Testis (tissue), 2 donors: ENCODE data around the gene OASL.

ENCODE experiments used
- POLR2A ChIP-seq: fragments of 450-650 bp; IDR thresholded peaks from one replicate; pipeline ENCODE4 v1.6.1; 2017; ENCODE audit warnings: antibody characterized with exemption, mild to moderate bottlenecking, moderate library complexity
- TF ChIP-seq, protein P1 (sequence below), 3 experiments: fragments of 450-650 bp in 2 of 3; fragments of 200-600 bp in 1 of 3; sonication (generic) in 1 of 3; IDR thresholded peaks; one replicate each; pipeline ENCODE4 v1.5.1; 2016 to 2019; ENCODE audit warnings: antibody characterized with exemption in 3 of 3, mild to moderate bottlenecking in 2 of 3, moderate library complexity in 1 of 3

DNA sequence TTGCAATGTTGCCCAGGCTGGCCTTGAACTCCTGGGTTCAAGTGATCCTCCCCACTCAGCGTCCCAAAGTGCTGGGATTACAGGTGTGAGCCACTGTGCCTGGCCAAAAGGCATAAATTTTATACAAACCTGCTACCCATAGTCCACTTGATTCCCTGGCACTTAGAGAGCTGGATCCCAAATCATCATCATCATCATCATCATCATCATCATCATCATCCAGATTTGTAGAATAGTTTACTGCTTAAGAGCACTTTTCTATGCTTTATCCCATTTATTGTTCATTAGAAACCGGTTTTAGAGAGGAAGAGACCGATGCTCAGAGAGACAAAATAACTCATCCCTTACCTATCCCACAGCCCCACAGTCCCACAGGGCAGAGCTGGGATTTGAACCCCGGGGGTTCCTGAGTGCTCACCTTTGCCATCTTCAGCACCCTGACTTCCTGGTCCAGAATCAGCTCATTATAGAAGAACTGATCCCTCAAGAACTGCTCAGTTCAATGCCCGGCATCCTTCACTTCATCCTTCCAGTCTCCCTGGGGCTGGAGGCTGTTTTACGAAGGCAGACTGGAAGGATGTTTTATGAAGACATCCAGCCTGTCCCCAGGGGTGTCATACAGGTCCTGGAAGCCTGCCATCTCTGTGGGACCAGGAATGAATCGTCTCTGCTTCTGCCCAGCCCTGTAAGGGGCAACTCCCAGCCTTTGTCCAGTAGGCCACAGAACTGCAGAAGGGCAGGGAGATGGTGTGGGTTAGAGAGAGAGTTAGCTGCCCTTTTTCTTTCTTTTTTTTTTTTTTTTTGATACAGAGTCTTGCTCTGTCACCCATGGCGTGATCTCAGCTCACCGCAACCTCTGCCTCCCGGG, 20.2 kb upstream of the OASL start:
- TF ChIP-seq, protein P1, sequence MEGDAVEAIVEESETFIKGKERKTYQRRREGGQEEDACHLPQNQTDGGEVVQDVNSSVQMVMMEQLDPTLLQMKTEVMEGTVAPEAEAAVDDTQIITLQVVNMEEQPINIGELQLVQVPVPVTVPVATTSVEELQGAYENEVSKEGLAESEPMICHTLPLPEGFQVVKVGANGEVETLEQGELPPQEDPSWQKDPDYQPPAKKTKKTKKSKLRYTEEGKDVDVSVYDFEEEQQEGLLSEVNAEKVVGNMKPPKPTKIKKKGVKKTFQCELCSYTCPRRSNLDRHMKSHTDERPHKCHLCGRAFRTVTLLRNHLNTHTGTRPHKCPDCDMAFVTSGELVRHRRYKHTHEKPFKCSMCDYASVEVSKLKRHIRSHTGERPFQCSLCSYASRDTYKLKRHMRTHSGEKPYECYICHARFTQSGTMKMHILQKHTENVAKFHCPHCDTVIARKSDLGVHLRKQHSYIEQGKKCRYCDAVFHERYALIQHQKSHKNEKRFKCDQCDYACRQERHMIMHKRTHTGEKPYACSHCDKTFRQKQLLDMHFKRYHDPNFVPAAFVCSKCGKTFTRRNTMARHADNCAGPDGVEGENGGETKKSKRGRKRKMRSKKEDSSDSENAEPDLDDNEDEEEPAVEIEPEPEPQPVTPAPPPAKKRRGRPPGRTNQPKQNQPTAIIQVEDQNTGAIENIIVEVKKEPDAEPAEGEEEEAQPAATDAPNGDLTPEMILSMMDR (IDR thresholded peaks at IDR 0.05): no peak
- no peak for TF ChIP-seq POLR2A
